NT2/D1 (cell line): ENCODE data around the gene ATG9A.

Experiments
- SUZ12 ChIP-seq: IDR thresholded peaks from 2 replicates; pipeline ENCODE4 v1.6.1; 2011; ENCODE audit not compliant: insufficient read length, insufficient read depth; ENCODE audit errors: extremely low read depth
- ZNF274 ChIP-seq: IDR thresholded peaks from 2 replicates; pipeline ENCODE4 v1.6.1; 2011; ENCODE audit warnings: mild to moderate bottlenecking, low read depth, low read length

DNA sequence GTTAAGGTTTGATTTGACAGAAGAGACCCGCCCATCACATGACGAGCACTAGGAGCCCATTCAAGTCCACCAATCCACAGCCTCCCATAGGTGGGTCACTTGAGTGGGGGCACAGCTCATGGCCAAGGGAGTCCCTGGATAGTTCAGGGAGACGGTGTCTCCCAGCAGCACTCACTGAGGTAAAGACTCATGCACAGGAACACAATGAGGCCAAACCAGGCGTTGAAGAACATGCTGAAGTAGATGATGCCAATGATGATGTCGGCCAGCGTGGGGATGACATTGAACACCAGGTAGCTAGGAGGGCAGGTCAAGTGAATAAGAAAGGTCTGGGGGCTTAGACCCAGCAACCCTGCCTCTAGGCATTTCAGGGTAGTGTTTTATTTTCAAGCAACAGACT lies 14.7 kb downstream of the ATG9A start:
- TF ChIP-seq ZNF274: no peak
- TF ChIP-seq SUZ12: no peak
